Measurements from ENCODE around the gene SMIM36. TPM values are rescaled to one million over a fixed set of nuclear protein-coding genes. Genes with fewer than 3 reads are reported as not detected.

Gene SMIM36
- total RNA-seq, 1 donor from 2014 or later: not detected

DNA sequence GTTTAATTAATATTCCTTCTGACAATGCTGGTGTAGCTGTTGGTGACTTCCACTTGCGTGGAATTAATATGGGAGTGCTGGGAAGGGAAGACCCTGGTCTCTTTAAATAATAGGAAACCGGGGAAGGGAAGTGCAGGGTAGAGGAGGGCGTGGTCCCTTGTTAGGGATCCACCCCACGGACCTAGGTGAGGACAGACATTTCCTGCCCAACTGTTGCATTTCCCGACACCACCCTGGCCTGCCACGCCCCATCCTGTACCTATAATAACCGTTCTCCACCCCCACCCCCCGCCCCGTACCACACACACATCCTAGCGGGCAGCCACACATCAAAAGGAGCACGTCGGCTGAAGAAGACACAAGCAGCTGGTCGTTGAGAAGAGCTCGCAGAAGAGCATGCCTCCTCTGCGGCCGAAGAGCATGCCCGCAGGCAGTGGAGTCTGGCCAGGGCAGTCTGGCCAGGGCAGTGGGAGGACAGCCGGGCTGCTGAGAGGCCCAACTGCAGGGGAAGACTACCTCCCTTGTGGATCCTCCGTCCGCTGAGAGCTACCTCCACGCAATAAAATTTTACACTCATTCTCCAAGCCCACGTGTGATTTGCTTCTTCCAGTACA is 52.9 kb downstream of the SMIM36 start:
- Histone ChIP-seq H3K9me3 (no peaks in the 10 kb centered on the region), H3K4me1 (no peaks in the 10 kb centered on the region), H3K4me3 (no peak overlapping the region), H3K36me3 (no peaks in the 10 kb centered on the region), H3K27me3 (no peaks in the 10 kb centered on the region), H3K27ac (no peak overlapping the region)
- DNase-seq (ENCODE audit: low spot score in 2 of 2): no peak
- TF ChIP-seq, protein P1, sequence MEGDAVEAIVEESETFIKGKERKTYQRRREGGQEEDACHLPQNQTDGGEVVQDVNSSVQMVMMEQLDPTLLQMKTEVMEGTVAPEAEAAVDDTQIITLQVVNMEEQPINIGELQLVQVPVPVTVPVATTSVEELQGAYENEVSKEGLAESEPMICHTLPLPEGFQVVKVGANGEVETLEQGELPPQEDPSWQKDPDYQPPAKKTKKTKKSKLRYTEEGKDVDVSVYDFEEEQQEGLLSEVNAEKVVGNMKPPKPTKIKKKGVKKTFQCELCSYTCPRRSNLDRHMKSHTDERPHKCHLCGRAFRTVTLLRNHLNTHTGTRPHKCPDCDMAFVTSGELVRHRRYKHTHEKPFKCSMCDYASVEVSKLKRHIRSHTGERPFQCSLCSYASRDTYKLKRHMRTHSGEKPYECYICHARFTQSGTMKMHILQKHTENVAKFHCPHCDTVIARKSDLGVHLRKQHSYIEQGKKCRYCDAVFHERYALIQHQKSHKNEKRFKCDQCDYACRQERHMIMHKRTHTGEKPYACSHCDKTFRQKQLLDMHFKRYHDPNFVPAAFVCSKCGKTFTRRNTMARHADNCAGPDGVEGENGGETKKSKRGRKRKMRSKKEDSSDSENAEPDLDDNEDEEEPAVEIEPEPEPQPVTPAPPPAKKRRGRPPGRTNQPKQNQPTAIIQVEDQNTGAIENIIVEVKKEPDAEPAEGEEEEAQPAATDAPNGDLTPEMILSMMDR (IDR thresholded peaks at IDR 0.05): no peak
- intact Hi-C loops (cut with DNase I): no loop called here

DNA sequence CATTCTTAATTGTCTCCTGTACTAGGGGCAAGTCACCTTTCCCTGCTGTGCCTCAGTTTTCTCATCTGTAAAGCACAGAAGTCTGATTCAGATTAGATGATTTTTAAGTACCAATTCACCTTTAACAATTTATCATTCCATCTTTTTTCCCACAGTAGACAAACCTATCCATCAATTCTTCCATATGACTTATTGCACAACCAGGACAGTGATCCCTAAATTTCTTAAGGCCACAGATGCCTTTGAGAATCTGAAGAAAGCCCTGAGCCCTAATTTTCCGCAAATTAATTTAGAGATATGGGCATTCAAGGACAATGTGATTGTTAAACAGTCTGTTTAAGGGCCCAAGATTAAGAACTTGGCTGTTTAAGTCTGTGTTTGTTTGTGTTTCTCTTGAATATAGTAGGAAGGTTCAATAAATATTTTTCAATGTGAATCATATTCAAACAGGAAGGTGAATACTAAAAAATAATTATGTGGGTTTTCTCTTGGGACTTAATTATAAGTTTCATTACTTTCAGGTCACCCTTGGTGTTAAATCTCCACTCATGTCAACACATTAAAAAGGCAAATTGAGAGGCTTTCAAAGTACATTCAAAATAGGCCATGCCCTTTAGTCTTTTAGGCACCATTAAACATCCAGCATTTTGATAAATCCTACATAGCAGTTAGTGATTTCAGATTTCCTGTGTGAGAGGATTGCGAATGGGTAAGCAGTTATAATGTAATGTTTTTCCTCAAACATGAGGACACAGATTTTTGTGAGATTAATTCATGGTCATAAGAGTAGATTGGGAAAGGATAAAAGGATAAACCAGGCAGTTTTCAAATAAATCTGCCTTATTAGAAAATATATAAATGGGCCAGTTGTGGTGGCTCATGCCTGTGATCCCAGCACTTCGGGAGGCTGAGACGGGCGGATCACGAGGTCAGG is 54.7 kb downstream of the SMIM36 start:
- TF ChIP-seq, protein P1 (IDR thresholded peaks at IDR 0.05): no peak
- intact Hi-C loops (cut with DNase I): no loop called here
- Histone ChIP-seq H3K4me3 (no peak overlapping the region), H3K36me3 (no peaks in the 10 kb centered on the region), H3K4me1 (no peaks in the 10 kb centered on the region), H3K9me3 (no peaks in the 10 kb centered on the region), H3K27me3 (no peaks in the 10 kb centered on the region), H3K27ac (no peak overlapping the region)
- DNase-seq (ENCODE audit: low spot score in 2 of 2): no peak

DNA sequence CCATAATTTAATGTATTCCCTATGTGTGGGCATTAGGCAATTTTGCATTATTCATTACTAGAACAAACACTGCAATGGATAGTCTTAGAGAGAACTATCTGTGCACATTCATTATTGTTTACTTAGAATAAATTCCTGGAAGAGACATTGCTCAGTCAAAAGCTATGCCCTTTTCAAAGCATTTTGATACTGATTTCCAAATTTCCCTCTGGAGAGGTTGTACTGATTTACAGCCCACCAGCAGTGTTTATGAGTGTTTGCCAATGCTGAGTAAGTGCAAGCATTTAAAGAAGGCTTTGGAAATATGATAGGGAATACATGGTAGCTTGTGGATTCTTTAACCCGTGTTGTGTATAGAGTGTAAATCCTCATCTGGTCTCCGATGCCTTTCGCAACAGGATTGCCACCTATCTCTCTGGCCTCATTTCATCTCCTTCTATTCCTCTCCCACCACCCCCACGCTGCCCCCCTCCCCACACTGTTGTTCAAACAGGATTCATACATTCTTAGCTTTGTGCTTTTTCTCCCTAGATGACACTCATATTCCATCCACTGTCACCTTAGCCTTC is 56.3 kb downstream of the SMIM36 start:
- H3K4me1 ChIP-seq: no peaks in the 10 kb centered on the region
- DNase-seq (ENCODE audit: low spot score in 2 of 2): no peak
- H3K4me3 ChIP-seq: no peak overlapping the region
- intact Hi-C loops (cut with DNase I): no loop called here
- no peaks in the 10 kb centered on the region for H3K9me3 ChIP-seq
- TF ChIP-seq, protein P1 (IDR thresholded peaks at IDR 0.05): no peak
- H3K27ac ChIP-seq: no peak overlapping the region
- no peaks in the 10 kb centered on the region for H3K36me3 ChIP-seq
- H3K27me3 ChIP-seq: no peaks in the 10 kb centered on the region

DNA sequence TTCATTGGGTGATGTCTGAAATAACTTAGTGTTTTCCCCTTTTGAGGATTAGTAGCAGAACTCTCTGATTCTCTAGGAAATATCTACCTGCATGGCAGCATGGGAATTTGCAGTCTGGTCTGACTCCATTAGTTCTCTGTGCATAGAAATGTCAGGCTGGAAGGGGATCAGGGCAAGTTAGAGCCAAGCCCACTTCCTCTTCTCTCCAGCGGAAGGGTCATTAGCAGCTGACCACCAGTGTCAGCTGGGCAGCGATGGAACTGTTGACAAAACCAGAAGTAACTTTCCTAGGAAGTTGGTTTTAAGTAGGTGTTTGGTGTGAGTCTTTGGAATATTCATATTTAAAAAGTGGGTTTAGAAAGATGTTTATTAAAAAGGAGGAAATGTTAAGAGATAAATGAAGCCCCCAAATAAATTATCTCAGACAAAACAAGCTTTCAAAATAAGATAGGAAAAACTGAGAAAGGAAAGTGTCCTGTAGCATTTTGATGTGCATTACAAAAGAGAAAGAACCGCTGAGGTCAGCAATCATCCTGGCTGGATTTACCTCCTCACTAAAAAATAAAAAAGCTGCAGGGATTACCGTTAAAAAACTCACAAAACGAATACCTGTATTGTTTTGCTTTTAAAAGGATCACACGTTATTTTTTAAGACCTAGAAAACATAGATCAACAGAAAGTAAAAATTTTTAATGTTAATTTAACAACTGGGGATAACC is 57.3 kb downstream of the SMIM36 start:
- TF ChIP-seq, protein P1 (IDR thresholded peaks at IDR 0.05): no peak
- Histone ChIP-seq H3K36me3 (no peaks in the 10 kb centered on the region), H3K4me1 (no peaks in the 10 kb centered on the region), H3K27me3 (no peaks in the 10 kb centered on the region), H3K9me3 (no peaks in the 10 kb centered on the region), H3K27ac (no peak overlapping the region), H3K4me3 (no peak overlapping the region)
- intact Hi-C loops (cut with DNase I): no loop called here
- DNase-seq (ENCODE audit: low spot score in 2 of 2): no peak

DNA sequence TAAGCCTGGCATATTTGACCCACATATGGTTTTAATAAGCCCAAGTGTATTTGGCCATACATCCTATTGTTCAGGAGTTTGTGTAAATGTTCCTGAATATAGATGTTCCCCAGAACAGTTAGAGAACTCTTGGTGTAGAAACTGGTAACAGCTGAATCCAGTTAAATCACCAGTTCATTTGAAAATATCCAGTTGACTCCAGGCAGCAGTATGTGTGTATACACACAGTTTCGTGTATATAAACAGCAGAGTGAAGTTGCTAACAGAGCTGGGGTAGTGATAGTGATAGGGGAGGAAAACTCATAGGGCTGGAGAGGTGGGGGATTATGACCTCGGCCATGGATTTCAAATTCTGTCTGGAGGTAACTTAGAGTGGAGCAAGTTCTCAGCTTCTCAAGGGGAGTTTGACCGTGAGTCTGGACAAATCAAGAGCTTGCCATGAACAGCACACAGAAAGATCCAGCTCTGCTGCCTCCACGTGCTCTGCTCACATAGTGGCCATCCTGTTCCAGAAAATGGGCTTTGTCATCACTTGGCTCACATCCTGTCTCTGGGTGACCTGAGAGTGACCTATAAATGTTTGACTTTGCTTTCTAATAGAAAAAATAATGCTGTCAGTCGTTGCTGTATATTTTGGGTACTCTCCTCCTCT is 59.0 kb downstream of the SMIM36 start:
- H3K4me3 ChIP-seq: no peak overlapping the region
- H3K27me3 ChIP-seq: no peaks in the 10 kb centered on the region
- no peak overlapping the region for H3K27ac ChIP-seq
- DNase-seq (ENCODE audit: low spot score in 2 of 2): no peak
- no peaks in the 10 kb centered on the region for H3K9me3 ChIP-seq
- H3K36me3 ChIP-seq: no peaks in the 10 kb centered on the region
- intact Hi-C loops (cut with DNase I): no loop called here
- no peaks in the 10 kb centered on the region for H3K4me1 ChIP-seq
- TF ChIP-seq, protein P1 (IDR thresholded peaks at IDR 0.05): no peak

Data from ascending aorta (tissue), 2 donors.